Left ventricle myocardium inferior (tissue), 1 donor: ENCODE results near the gene GHR. TPM values are rescaled to one million over a fixed set of nuclear protein-coding genes. Genes with fewer than 3 reads are reported as not detected.

Source experiments
- DNase-seq: peaks from one replicate; pipeline ENCODE4 v3.0.0-alpha.2; 2020
- H3K27ac ChIP-seq: fragments of 200-600 bp; replicated peaks from 2 replicates; pipeline ENCODE4 v1.8.0; 2021
- H3K27me3 ChIP-seq: fragments of 200-600 bp; 2 replicates; pipeline ENCODE4 v1.8.0; 2021; ENCODE audit warnings: low read depth
- H3K36me3 ChIP-seq: fragments of 200-600 bp; 2 replicates; pipeline ENCODE4 v1.8.0; 2021
- H3K4me1 ChIP-seq: fragments of 200-600 bp; 2 replicates; pipeline ENCODE4 v1.8.0; 2021
- H3K4me3 ChIP-seq: fragments of 200-600 bp; 2 replicates; pipeline ENCODE4 v1.8.0; 2021; ENCODE audit warnings: mild to moderate bottlenecking, moderate library complexity
- H3K9me3 ChIP-seq: fragments of 200-600 bp; replicated peaks from 2 replicates; pipeline ENCODE4 v1.8.0; 2021
- CTCF ChIP-seq: fragments of 200-600 bp; IDR thresholded peaks from 2 replicates; pipeline ENCODE4 v1.8.0; 2021; ENCODE audit warnings: antibody characterized with exemption, mild to moderate bottlenecking, borderline replicate concordance
- intact Hi-C: fragments of 100-400 bp; cut with micrococcal nuclease; formaldehyde crosslinking; loops from one replicate; pipeline ENCODE4 v1.11.0; 2022
- total RNA-seq: library from RNA; stranded (reverse); fragmentation: NEBNext Ultra II Directional; extraction: Animal tissue kit (Norgen Biotek cat#: 25700); gene quantifications from one replicate; pipeline ENCODE4 v1.2.1, GENCODE V29; 2021
- donor health status: DM: no; HTN: yes; CAD: no; lungs with severe emphysema.

GHR gene
- total RNA-seq, 1 donor from 2014 or later = 12.9 TPM

- no peak overlapping the region for H3K4me3 ChIP-seq
- intact Hi-C loops = no loop called here
- TF ChIP-seq CTCF = no peak
- no peaks in the 10 kb centered on the region for H3K36me3 ChIP-seq
- H3K4me1 ChIP-seq = peaks cover 33% of the 10 kb centered on the region
- no peaks in the 10 kb centered on the region for H3K9me3 ChIP-seq
- DNase-seq = no peak
- H3K27me3 ChIP-seq = no peaks in the 10 kb centered on the region
- peak overlapping the region; percentile 74 for H3K27ac ChIP-seq
Measured at GRCh38 chr5:42564689-42565356, 141.6 kb downstream of the GHR start.

- intact Hi-C loops = no loop called here
- Histone ChIP-seq H3K9me3 (no peaks in the 10 kb centered on the region), H3K27me3 (no peaks in the 10 kb centered on the region), H3K36me3 (no peaks in the 10 kb centered on the region), H3K27ac (peak overlapping the region; percentile 74), H3K4me1 (peaks cover 45% of the 10 kb centered on the region), H3K4me3 (peak overlapping the region; percentile 30)
- no peak for TF ChIP-seq CTCF
- DNase-seq = no peak
Measured at GRCh38 chr5:42566652-42567295, 143.5 kb downstream of the GHR start.

GRCh38 chr5:42569325-42569724 lies 146.1 kb downstream of the GHR start:
- no peak for TF ChIP-seq CTCF
- Histone ChIP-seq H3K27ac (no peak overlapping the region), H3K4me1 (peaks cover 45% of the 10 kb centered on the region), H3K4me3 (no peak overlapping the region), H3K36me3 (no peaks in the 10 kb centered on the region), H3K9me3 (no peaks in the 10 kb centered on the region), H3K27me3 (no peaks in the 10 kb centered on the region)
- DNase-seq = no peak
- intact Hi-C loops = no loop called here

- Histone ChIP-seq H3K9me3 (no peaks in the 10 kb centered on the region), H3K27ac (no peak overlapping the region), H3K36me3 (no peaks in the 10 kb centered on the region), H3K27me3 (no peaks in the 10 kb centered on the region), H3K4me3 (no peak overlapping the region), H3K4me1 (peaks cover 43% of the 10 kb centered on the region)
- intact Hi-C loops = loop anchor here (10.0 kb wide), 1 partner anchor 55 kb away; no protein-coding TSS in a partner anchor
- TF ChIP-seq CTCF = no peak
- DNase-seq = no peak
Measured at GRCh38 chr5:42569953-42570548, 146.8 kb downstream of the GHR start.

- intact Hi-C loops = loop anchor here (10.0 kb wide), 1 partner anchor 56 kb away; no protein-coding TSS in a partner anchor
- no peak for TF ChIP-seq CTCF
- Histone ChIP-seq H3K4me3 (no peak overlapping the region), H3K27me3 (no peaks in the 10 kb centered on the region), H3K36me3 (no peaks in the 10 kb centered on the region), H3K9me3 (no peaks in the 10 kb centered on the region), H3K27ac (no peak overlapping the region), H3K4me1 (peaks cover 31% of the 10 kb centered on the region)
- DNase-seq = no peak
Measured at GRCh38 chr5:42570966-42571960, 148.0 kb downstream of the GHR start.
